Activated naive CD8-positive, alpha-beta T cell treated with anti-CD3 and anti-CD28 coated beads for 36 hours (primary cell): Measurements from ENCODE around the gene ALKAL2. TPM values are rescaled to one million over a fixed set of nuclear protein-coding genes. Genes with fewer than 3 reads are reported as not detected.

ENCODE experiments used
- DNase-seq: peaks from one replicate; pipeline ENCODE4 v3.0.0; 2021
- H3K27ac Mint-ChIP-seq: one replicate; pipeline ENCODE4 v1.8.0; 2022; ENCODE audit warnings: mild to moderate bottlenecking, moderate library complexity, mixed read lengths
- H3K27me3 Mint-ChIP-seq: one replicate; pipeline ENCODE4 v1.8.0; 2022; ENCODE audit warnings: mild to moderate bottlenecking, mixed read lengths
- H3K36me3 Mint-ChIP-seq: one replicate; pipeline ENCODE4 v1.8.0; 2021; ENCODE audit warnings: mild to moderate bottlenecking, mixed read lengths
- H3K4me1 Mint-ChIP-seq: one replicate; pipeline ENCODE4 v1.8.0; 2021; ENCODE audit warnings: mixed read lengths
- H3K4me3 Mint-ChIP-seq: one replicate; pipeline ENCODE4 v1.8.0; 2022; ENCODE audit warnings: mild to moderate bottlenecking, moderate library complexity, mixed read lengths
- H3K9me3 Mint-ChIP-seq: one replicate; pipeline ENCODE4 v1.8.0; 2022; ENCODE audit warnings: mixed read lengths
- total RNA-seq, 2 experiments: library from RNA; stranded (reverse); gene quantifications; one replicate each; pipeline ENCODE4 v1.2.3, GENCODE V29; 2021

The ALKAL2 gene
- total RNA-seq, 2 experiments from 2014 or later, result not detected

GRCh38 chr2:252001-252602, 35.8 kb downstream of the ALKAL2 start:
- peaks cover 2% of the 10 kb centered on the region for H3K36me3 Mint-ChIP-seq
- H3K27ac Mint-ChIP-seq, result no peak overlapping the region
- H3K4me1 Mint-ChIP-seq, result no peaks in the 10 kb centered on the region
- DNase-seq, result no peak
- H3K4me3 Mint-ChIP-seq, result no peak overlapping the region
- no peaks in the 10 kb centered on the region for H3K9me3 Mint-ChIP-seq
- no peaks in the 10 kb centered on the region for H3K27me3 Mint-ChIP-seq

GRCh38 chr2:249538-250042, 38.3 kb downstream of the ALKAL2 start:
- no peak for DNase-seq
- Mint-ChIP-seq H3K27me3 (no peaks in the 10 kb centered on the region), H3K4me3 (no peak overlapping the region), H3K4me1 (peaks cover 7% of the 10 kb centered on the region), H3K36me3 (peaks cover 6% of the 10 kb centered on the region), H3K9me3 (no peaks in the 10 kb centered on the region), H3K27ac (no peak overlapping the region)

- Mint-ChIP-seq H3K36me3 (peaks cover 8% of the 10 kb centered on the region), H3K27me3 (no peaks in the 10 kb centered on the region), H3K4me3 (no peak overlapping the region), H3K27ac (no peak overlapping the region), H3K4me1 (peaks cover 7% of the 10 kb centered on the region), H3K9me3 (no peaks in the 10 kb centered on the region)
- no peak for DNase-seq
Measured at GRCh38 chr2:248724-249123, 39.2 kb downstream of the ALKAL2 start.

- DNase-seq, result no peak
- no peak overlapping the region for H3K4me3 Mint-ChIP-seq
- peaks cover 5% of the 10 kb centered on the region for H3K9me3 Mint-ChIP-seq
- H3K27me3 Mint-ChIP-seq, result no peaks in the 10 kb centered on the region
- peaks cover 22% of the 10 kb centered on the region for H3K36me3 Mint-ChIP-seq
- H3K4me1 Mint-ChIP-seq, result peaks cover 7% of the 10 kb centered on the region
- no peak overlapping the region for H3K27ac Mint-ChIP-seq
Measured at GRCh38 chr2:246489-247144, 41.3 kb downstream of the ALKAL2 start.

- H3K4me1 Mint-ChIP-seq, result peaks cover 7% of the 10 kb centered on the region
- H3K27me3 Mint-ChIP-seq, result no peaks in the 10 kb centered on the region
- no peak overlapping the region for H3K4me3 Mint-ChIP-seq
- peaks cover 6% of the 10 kb centered on the region for H3K9me3 Mint-ChIP-seq
- H3K36me3 Mint-ChIP-seq, result peaks cover 31% of the 10 kb centered on the region
- no peak for DNase-seq
- no peak overlapping the region for H3K27ac Mint-ChIP-seq
Measured at GRCh38 chr2:244547-244946, 43.3 kb downstream of the ALKAL2 start.

GRCh38 chr2:238869-239268, 49.0 kb downstream of the ALKAL2 start:
- Mint-ChIP-seq H3K4me1 (peaks cover 6% of the 10 kb centered on the region), H3K27ac (no peak overlapping the region), H3K9me3 (peaks cover 6% of the 10 kb centered on the region), H3K27me3 (no peaks in the 10 kb centered on the region), H3K4me3 (no peak overlapping the region), H3K36me3 (peaks cover 25% of the 10 kb centered on the region)
- DNase-seq, result no peak

DNA sequence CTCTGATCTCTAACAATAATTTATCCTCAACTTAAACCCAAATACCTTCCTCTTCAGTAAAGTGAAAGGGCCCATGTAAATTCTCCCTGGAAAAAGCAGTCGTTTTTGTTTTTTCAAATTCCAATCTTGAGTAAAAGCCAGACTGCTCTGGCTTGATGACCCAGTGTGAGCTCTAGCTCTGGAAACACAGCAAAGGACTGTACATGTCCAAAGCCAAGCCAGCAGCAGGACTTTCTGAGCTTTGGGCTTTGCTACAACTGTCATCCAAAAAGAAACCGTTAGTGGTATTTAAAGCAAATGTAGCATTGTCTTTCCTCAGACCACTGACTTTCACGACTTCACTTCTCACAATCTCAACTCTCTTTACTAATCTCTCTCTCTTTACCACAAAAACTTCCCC, 49.5 kb downstream of the ALKAL2 start:
- Mint-ChIP-seq H3K27me3 (no peaks in the 10 kb centered on the region), H3K36me3 (peaks cover 21% of the 10 kb centered on the region), H3K27ac (no peak overlapping the region), H3K4me3 (no peak overlapping the region), H3K4me1 (peaks cover 6% of the 10 kb centered on the region), H3K9me3 (peaks cover 6% of the 10 kb centered on the region)
- no peak for DNase-seq

GRCh38 chr2:237878-238277, 50.0 kb downstream of the ALKAL2 start:
- peaks cover 6% of the 10 kb centered on the region for H3K9me3 Mint-ChIP-seq
- H3K4me3 Mint-ChIP-seq, result no peak overlapping the region
- DNase-seq, result no peak
- H3K27me3 Mint-ChIP-seq, result no peaks in the 10 kb centered on the region
- H3K4me1 Mint-ChIP-seq, result peaks cover 6% of the 10 kb centered on the region
- H3K27ac Mint-ChIP-seq, result no peak overlapping the region
- peaks cover 15% of the 10 kb centered on the region for H3K36me3 Mint-ChIP-seq

GRCh38 chr2:236993-237539, 50.8 kb downstream of the ALKAL2 start:
- no peak overlapping the region for H3K27ac Mint-ChIP-seq
- H3K4me1 Mint-ChIP-seq, result peaks cover 6% of the 10 kb centered on the region
- peaks cover 9% of the 10 kb centered on the region for H3K36me3 Mint-ChIP-seq
- H3K4me3 Mint-ChIP-seq, result no peak overlapping the region
- peaks cover 1% of the 10 kb centered on the region for H3K9me3 Mint-ChIP-seq
- DNase-seq, result no peak
- H3K27me3 Mint-ChIP-seq, result no peaks in the 10 kb centered on the region

DNA sequence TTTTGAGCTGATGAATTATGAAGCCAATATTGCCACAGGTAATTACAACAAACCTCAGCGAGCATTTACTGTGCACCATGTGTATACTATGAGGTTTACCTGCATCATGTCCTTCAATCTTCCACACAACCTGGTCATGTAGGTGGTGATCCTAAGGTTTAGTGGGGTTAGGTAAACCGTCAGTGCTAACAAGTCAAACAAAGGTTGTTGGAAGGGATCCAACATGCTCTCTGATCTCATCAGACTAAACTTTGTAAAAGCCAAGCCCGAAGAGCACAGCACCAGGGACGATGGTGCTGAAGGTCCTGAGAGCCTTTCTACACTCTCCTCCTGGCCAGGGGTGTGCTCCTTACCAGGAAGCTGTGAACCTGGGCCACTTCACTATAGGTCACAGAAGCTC, 53.5 kb downstream of the ALKAL2 start:
- Mint-ChIP-seq H3K36me3 (no peaks in the 10 kb centered on the region), H3K4me3 (no peak overlapping the region), H3K27ac (no peak overlapping the region), H3K4me1 (peaks cover 6% of the 10 kb centered on the region), H3K9me3 (no peaks in the 10 kb centered on the region), H3K27me3 (no peaks in the 10 kb centered on the region)
- DNase-seq, result no peak

DNA sequence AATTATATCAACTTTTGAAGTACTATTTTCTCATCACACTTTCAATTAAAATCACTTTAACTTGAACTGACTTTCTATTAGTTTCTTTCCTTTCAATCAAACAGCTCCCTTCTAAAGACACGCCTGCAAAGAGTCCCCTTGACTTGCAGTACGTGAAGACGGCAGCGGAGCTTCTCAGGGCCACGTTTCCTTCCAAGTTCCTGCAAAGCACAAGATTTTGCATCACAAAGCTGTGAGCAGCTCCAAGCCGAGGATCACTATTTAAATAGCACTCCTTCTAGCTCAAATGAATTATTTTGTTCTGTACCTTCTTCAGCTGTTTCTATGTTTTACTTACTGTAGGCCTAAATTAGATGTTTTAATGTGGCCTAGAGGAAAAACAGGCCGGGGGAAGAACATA, 54.9 kb downstream of the ALKAL2 start:
- Mint-ChIP-seq H3K4me3 (no peak overlapping the region), H3K27me3 (no peaks in the 10 kb centered on the region), H3K36me3 (no peaks in the 10 kb centered on the region), H3K27ac (no peak overlapping the region), H3K9me3 (no peaks in the 10 kb centered on the region), H3K4me1 (peaks cover 2% of the 10 kb centered on the region)
- DNase-seq, result no peak

- DNase-seq, result no peak
- no peaks in the 10 kb centered on the region for H3K4me1 Mint-ChIP-seq
- H3K27me3 Mint-ChIP-seq, result no peaks in the 10 kb centered on the region
- no peaks in the 10 kb centered on the region for H3K9me3 Mint-ChIP-seq
- peaks cover 4% of the 10 kb centered on the region for H3K36me3 Mint-ChIP-seq
- no peak overlapping the region for H3K4me3 Mint-ChIP-seq
- H3K27ac Mint-ChIP-seq, result no peak overlapping the region
Measured at GRCh38 chr2:231521-232185, 56.2 kb downstream of the ALKAL2 start.

Other genes starting within 250 kb of the ALKAL2 start
- gene FAM110C, start 241.6 kb downstream of the ALKAL2 start, total RNA-seq, result under 1 TPM; 0.14 to 0.16 TPM
- 10 to 100 TPM; 15.8 to 17.9 TPM for gene SH3YL1, start 24.1 kb downstream of the ALKAL2 start, total RNA-seq
- gene ACP1, start 23.1 kb downstream of the ALKAL2 start, total RNA-seq, result 100 to 1,000 TPM; 170 to 172 TPM